Smooth muscle cell (in vitro differentiated cells): Measurements from ENCODE around the gene EZH2. TPM values are rescaled to one million over a fixed set of nuclear protein-coding genes. Genes with fewer than 3 reads are reported as not detected.

Experiments used
- DNase-seq: peaks from one replicate; lab custom pipeline; 2025; ENCODE audit not compliant: unreplicated experiment; lab: John Stamatoyannopoulos, UW
- H2AFZ ChIP-seq: fragments of 200-600 bp; sonication (generic); 2 replicates; pipeline ENCODE4 v1.6.0; 2016; ENCODE audit warnings: antibody characterized with exemption, low read depth, mild to moderate bottlenecking
- H3F3A ChIP-seq: fragments of 200-600 bp; sonication (generic); 2 replicates; pipeline ENCODE4 v1.6.0; 2017; ENCODE audit warnings: antibody characterized with exemption, low read depth
- H3K27ac ChIP-seq: fragments of 200-600 bp; sonication (generic); 2 replicates; pipeline ENCODE4 v1.5.1; 2016; ENCODE audit warnings: low read depth, mild to moderate bottlenecking
- H3K27me3 ChIP-seq: fragments of 200-600 bp; sonication (generic); 2 replicates; pipeline ENCODE4 v1.6.1; 2016; ENCODE audit warnings: low read depth, mild to moderate bottlenecking
- H3K36me3 ChIP-seq: fragments of 200-600 bp; sonication (generic); 2 replicates; pipeline ENCODE4 v1.5.1; 2016; ENCODE audit warnings: low read depth
- H3K4me1 ChIP-seq: fragments of 200-600 bp; sonication (generic); 2 replicates; pipeline ENCODE4 v1.5.1; 2016; ENCODE audit warnings: low read depth
- H3K4me2 ChIP-seq: fragments of 200-600 bp; sonication (generic); 2 replicates; pipeline ENCODE4 v1.6.0; 2016; ENCODE audit warnings: mild to moderate bottlenecking
- H3K4me3 ChIP-seq: fragments of 200-600 bp; sonication (generic); 2 replicates; pipeline ENCODE4 v1.5.1; 2016; ENCODE audit warnings: mild to moderate bottlenecking
- H3K79me2 ChIP-seq: fragments of 200-600 bp; sonication (generic); 2 replicates; pipeline ENCODE4 v1.6.0; 2016; ENCODE audit warnings: low read depth, mild to moderate bottlenecking
- H3K9ac ChIP-seq: fragments of 200-600 bp; sonication (generic); 2 replicates; pipeline ENCODE4 v1.6.0; 2016; ENCODE audit warnings: low read depth
- H3K9me3 ChIP-seq: fragments of 200-600 bp; sonication (generic); replicated peaks from 2 replicates; pipeline ENCODE4 v1.5.1; 2016; ENCODE audit warnings: low read depth
- H4K20me1 ChIP-seq: fragments of 200-600 bp; sonication (generic); 2 replicates; pipeline ENCODE4 v1.6.0; 2016; ENCODE audit warnings: low read depth
- WGBS: methylation state at CpG from one replicate; pipeline ENCODE4 v1.1.7; 2016; ENCODE audit warnings: low lambda C conversion rate; 5-methylcytosine and 5-hydroxymethylcytosine counted together
- polyA plus RNA-seq: library from polyadenylated mRNA; unstranded; fragments of >200 nt; fragmentation: Nextera tagmentation; extraction: Ambion mirVana; gene quantifications from 2 replicates; pipeline ENCODE4 v1.2.1, GENCODE V29; 2016
- total RNA-seq: library from RNA; depleted of rRNA; stranded (reverse); fragments of >200 nt; gene quantifications from 2 replicates; pipeline ENCODE4 v1.2.3, GENCODE V29; 2014
- TF ChIP-seq, protein P1 (sequence below): fragments of 200-600 bp; sonication (generic); IDR thresholded peaks from 2 replicates; pipeline ENCODE4 v1.5.1; 2017; ENCODE audit warnings: borderline replicate concordance, mild to moderate bottlenecking, antibody characterized with exemption; ENCODE audit not compliant: insufficient read depth, poor library complexity, severe bottlenecking

Gene EZH2
- total and polyA plus RNA-seq, 2 experiments from 2014 or later = 12.0 to 20.5 TPM

DNA sequence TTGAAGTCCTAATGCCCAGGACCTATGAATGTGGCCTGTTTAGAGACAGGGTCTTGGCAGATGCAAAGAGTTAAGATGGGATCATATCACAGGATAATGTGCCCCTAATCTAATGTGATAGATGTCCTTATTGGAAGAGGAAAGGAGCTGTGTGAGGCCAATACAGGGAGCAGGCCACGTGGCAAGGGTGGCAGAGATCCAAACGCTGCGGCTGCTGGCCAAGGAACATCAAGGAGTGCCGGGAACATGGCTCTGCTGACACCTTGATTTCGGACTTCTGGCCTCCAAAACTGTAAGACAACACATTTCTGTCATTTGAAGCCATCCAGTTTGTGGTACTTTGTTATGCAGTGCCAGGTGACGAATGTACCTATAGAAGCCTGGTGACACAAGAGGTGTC is 37.7 kb upstream of the EZH2 start:
- Histone ChIP-seq H3K27me3 (no peaks in the 10 kb centered on the region), H3K4me3 (no peak overlapping the region), H3K79me2 (no peaks in the 10 kb centered on the region), H3K4me2 (no peak overlapping the region), H3K9ac (no peak overlapping the region), H3F3A (no peaks in the 10 kb centered on the region), H3K9me3 (no peaks in the 10 kb centered on the region), H2AFZ (no peak overlapping the region), H3K4me1 (no peaks in the 10 kb centered on the region), H4K20me1 (no peaks in the 10 kb centered on the region), H3K36me3 (no peaks in the 10 kb centered on the region), H3K27ac (no peak overlapping the region)
- WGBS = 97% methylated on average over 6 of the region's 6 CpGs
- DNase-seq = no peak
- TF ChIP-seq, protein P1, sequence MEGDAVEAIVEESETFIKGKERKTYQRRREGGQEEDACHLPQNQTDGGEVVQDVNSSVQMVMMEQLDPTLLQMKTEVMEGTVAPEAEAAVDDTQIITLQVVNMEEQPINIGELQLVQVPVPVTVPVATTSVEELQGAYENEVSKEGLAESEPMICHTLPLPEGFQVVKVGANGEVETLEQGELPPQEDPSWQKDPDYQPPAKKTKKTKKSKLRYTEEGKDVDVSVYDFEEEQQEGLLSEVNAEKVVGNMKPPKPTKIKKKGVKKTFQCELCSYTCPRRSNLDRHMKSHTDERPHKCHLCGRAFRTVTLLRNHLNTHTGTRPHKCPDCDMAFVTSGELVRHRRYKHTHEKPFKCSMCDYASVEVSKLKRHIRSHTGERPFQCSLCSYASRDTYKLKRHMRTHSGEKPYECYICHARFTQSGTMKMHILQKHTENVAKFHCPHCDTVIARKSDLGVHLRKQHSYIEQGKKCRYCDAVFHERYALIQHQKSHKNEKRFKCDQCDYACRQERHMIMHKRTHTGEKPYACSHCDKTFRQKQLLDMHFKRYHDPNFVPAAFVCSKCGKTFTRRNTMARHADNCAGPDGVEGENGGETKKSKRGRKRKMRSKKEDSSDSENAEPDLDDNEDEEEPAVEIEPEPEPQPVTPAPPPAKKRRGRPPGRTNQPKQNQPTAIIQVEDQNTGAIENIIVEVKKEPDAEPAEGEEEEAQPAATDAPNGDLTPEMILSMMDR = no peak

DNA sequence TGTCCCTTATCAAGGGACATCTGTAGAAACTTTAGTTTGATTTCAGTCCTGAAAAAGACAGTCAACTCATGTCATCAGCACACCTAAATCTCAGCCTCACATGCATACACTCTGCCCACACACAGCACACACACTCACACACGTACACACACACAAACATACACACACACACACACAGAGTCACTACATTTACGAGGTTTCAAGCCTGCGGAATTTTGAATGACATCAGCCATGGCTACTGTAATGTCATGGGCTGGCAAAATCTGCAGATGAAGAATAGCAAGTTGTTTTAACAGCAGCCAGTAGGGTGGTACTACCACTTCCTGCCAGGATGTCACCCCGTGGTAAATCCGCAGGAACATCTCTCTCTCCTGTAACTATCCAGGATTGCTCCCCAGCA is 37.1 kb upstream of the EZH2 start:
- Histone ChIP-seq H3K27me3 (no peaks in the 10 kb centered on the region), H2AFZ (no peak overlapping the region), H3K9me3 (no peaks in the 10 kb centered on the region), H3K4me2 (no peak overlapping the region), H3K9ac (no peak overlapping the region), H3K4me3 (no peak overlapping the region), H3K36me3 (no peaks in the 10 kb centered on the region), H3K79me2 (no peaks in the 10 kb centered on the region), H4K20me1 (no peaks in the 10 kb centered on the region), H3K27ac (no peak overlapping the region), H3K4me1 (no peaks in the 10 kb centered on the region), H3F3A (no peaks in the 10 kb centered on the region)
- TF ChIP-seq, protein P1 = no peak
- 40% methylated on average over 5 of the region's 5 CpGs for WGBS
- DNase-seq = no peak

DNA sequence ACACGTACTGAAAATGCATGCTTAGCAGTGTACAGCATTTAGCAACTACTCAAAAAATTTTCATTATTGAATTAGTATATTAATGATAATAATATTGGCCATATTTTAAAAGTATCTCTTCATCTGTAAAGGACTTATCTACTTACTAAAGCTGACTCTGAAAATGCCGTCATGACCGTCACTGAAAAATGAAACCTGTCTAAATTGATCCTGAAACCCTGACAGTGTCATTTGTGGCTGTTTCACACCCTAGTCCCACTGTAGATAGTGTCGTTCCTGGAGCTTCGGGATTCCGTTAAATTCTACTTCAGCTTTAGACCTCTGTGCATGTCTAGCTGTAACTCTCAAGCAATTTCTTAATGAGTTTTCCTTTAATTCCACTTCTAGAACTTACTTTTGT is 35.8 kb upstream of the EZH2 start:
- Histone ChIP-seq H3K9ac (no peak overlapping the region), H3K36me3 (no peaks in the 10 kb centered on the region), H4K20me1 (no peaks in the 10 kb centered on the region), H3K4me3 (no peak overlapping the region), H3K27ac (no peak overlapping the region), H3K4me2 (no peak overlapping the region), H3K27me3 (no peaks in the 10 kb centered on the region), H3K79me2 (no peaks in the 10 kb centered on the region), H3K4me1 (no peaks in the 10 kb centered on the region), H3K9me3 (no peaks in the 10 kb centered on the region), H2AFZ (no peak overlapping the region), H3F3A (no peaks in the 10 kb centered on the region)
- no peak for DNase-seq
- TF ChIP-seq, protein P1 = no peak
- 91% methylated on average over 6 of the region's 6 CpGs for WGBS

DNA sequence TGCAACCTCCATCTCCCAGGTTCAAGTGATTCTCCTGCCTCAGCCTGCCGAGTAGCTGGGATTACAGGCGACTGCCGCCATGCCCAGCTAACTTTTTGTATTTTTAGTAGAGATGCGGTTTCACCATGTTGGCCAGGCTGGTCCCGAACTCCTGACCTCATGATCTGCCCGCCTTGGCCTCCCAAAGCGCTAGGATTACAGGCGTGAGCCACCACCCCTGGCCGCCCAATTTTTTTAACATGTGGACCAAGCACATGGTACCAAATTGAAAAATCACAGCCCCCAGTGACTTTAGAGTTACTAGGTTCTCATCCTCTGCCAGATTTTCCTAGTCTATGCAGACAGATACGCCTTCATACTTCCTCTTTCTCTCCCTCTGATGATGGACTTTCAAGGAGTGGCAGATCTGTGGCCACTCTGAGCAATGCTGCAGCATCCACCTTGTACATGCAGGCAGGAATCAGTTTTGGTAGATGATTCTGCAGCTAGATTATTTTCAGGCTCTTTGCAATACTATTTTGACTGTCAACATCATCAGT is 34.0 kb upstream of the EZH2 start:
- no peak for DNase-seq
- Histone ChIP-seq H3K27ac (no peak overlapping the region), H3K4me1 (no peaks in the 10 kb centered on the region), H2AFZ (no peak overlapping the region), H3K36me3 (no peaks in the 10 kb centered on the region), H3K9me3 (no peaks in the 10 kb centered on the region), H3K4me2 (no peak overlapping the region), H3K9ac (no peak overlapping the region), H3F3A (peaks cover 4% of the 10 kb centered on the region), H3K79me2 (no peaks in the 10 kb centered on the region), H4K20me1 (no peaks in the 10 kb centered on the region), H3K27me3 (no peaks in the 10 kb centered on the region), H3K4me3 (no peak overlapping the region)
- TF ChIP-seq, protein P1 = no peak
- 91% methylated on average over 10 of the region's 10 CpGs for WGBS
